ENCODE measurements around the gene LMBR1. TPM values are rescaled to one million over a fixed set of nuclear protein-coding genes. Genes with fewer than 3 reads are reported as not detected.

LMBR1 gene
- total and polyA plus RNA-seq, 4 donors, result 11.2 to 35.7 (median 17.9) TPM

DNA sequence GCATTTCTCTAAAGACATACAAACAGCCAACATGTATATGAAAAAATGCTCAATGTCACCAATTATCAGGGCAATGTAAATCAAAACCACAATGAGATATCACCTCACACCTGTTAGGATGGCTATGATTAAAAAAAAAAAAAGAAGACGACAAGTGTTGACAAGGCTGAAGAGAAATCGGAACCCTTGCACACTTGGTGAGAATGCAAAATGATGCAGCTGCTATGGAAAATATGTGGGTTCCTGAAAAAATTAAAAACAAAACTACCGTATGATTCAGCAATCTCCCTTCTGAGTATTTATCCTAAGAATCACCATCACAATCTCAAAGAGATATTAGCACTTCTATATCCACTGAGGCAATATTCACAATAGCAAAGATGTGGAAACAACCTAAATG is 11.3 kb downstream of the LMBR1 start:
- no peak overlapping the region for H3K27ac ChIP-seq (ENCODE audit: low read depth in 1 of 2, low read length in 2 of 2)
- WGBS, result 90% methylated on average over 3 of the region's 3 CpGs

More for the DNA sequence above, 11.3 kb downstream of the LMBR1 start:
- H3K4me1 ChIP-seq (ENCODE audit: control insufficient read depth in 4 of 4, insufficient read depth in 4 of 4, low read length in 3 of 4), result no peaks in the 10 kb centered on the region
- H3K9ac ChIP-seq (ENCODE audit: low read depth in 1 of 2, low read length in 2 of 2), result no peak overlapping the region
- H3K27me3 ChIP-seq (ENCODE audit: control insufficient read depth in 4 of 4, insufficient read depth in 4 of 4, low read length in 3 of 4), result no peaks in the 10 kb centered on the region
- H3K36me3 ChIP-seq (ENCODE audit: control insufficient read depth in 4 of 4, insufficient read depth in 3 of 4, low read depth in 1 of 4, low read length in 3 of 4), result no peaks in the 10 kb centered on the region
- no peak for DNase-seq (ENCODE audit: low spot score)
- H3K4me3 ChIP-seq (ENCODE audit: low read depth in 1 of 3, low read length in 3 of 3), result no peak overlapping the region
- TF ChIP-seq, protein P1, sequence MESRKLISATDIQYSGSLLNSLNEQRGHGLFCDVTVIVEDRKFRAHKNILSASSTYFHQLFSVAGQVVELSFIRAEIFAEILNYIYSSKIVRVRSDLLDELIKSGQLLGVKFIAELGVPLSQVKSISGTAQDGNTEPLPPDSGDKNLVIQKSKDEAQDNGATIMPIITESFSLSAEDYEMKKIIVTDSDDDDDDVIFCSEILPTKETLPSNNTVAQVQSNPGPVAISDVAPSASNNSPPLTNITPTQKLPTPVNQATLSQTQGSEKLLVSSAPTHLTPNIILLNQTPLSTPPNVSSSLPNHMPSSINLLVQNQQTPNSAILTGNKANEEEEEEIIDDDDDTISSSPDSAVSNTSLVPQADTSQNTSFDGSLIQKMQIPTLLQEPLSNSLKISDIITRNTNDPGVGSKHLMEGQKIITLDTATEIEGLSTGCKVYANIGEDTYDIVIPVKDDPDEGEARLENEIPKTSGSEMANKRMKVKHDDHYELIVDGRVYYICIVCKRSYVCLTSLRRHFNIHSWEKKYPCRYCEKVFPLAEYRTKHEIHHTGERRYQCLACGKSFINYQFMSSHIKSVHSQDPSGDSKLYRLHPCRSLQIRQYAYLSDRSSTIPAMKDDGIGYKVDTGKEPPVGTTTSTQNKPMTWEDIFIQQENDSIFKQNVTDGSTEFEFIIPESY (IDR thresholded peaks at IDR 0.05), result no peak
- TF ChIP-seq, protein P2, sequence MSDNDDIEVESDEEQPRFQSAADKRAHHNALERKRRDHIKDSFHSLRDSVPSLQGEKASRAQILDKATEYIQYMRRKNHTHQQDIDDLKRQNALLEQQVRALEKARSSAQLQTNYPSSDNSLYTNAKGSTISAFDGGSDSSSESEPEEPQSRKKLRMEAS (IDR thresholded peaks at IDR 0.05), result no peak
- TF ChIP-seq RXRA (IDR thresholded peaks at IDR 0.05) (no peak), TAF1 (conservative IDR thresholded peaks at IDR 0.05) (no peak), HNF4A (conservative IDR thresholded peaks at IDR 0.05) (no peak), EGR1 (IDR thresholded peaks at IDR 0.05; ENCODE audit: low read depth in 2 of 2) (no peak), FOXA2 (IDR thresholded peaks at IDR 0.05) (no peak), SP1 (IDR thresholded peaks at IDR 0.05) (no peak), CTCF (IDR thresholded peaks at IDR 0.05; ENCODE audit: low read depth, low read length, missing input control) (no peak), RAD21 (IDR thresholded peaks at IDR 0.05) (no peak), JUND (IDR thresholded peaks at IDR 0.05) (no peak), ATF3 (IDR thresholded peaks at IDR 0.05) (no peak), HNF4G (IDR thresholded peaks at IDR 0.05) (no peak), FOXA1 (IDR thresholded peaks at IDR 0.05) (no peak), GABPA (IDR thresholded peaks at IDR 0.05 in 1 of 2, conservative IDR thresholded peaks at IDR 0.05 in 1 of 2) (no peak), NR2F2 (IDR thresholded peaks at IDR 0.05) (no peak), YY1 (IDR thresholded peaks at IDR 0.05) (no peak)
- TF ChIP-seq, protein P3, sequence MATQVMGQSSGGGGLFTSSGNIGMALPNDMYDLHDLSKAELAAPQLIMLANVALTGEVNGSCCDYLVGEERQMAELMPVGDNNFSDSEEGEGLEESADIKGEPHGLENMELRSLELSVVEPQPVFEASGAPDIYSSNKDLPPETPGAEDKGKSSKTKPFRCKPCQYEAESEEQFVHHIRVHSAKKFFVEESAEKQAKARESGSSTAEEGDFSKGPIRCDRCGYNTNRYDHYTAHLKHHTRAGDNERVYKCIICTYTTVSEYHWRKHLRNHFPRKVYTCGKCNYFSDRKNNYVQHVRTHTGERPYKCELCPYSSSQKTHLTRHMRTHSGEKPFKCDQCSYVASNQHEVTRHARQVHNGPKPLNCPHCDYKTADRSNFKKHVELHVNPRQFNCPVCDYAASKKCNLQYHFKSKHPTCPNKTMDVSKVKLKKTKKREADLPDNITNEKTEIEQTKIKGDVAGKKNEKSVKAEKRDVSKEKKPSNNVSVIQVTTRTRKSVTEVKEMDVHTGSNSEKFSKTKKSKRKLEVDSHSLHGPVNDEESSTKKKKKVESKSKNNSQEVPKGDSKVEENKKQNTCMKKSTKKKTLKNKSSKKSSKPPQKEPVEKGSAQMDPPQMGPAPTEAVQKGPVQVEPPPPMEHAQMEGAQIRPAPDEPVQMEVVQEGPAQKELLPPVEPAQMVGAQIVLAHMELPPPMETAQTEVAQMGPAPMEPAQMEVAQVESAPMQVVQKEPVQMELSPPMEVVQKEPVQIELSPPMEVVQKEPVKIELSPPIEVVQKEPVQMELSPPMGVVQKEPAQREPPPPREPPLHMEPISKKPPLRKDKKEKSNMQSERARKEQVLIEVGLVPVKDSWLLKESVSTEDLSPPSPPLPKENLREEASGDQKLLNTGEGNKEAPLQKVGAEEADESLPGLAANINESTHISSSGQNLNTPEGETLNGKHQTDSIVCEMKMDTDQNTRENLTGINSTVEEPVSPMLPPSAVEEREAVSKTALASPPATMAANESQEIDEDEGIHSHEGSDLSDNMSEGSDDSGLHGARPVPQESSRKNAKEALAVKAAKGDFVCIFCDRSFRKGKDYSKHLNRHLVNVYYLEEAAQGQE (IDR thresholded peaks at IDR 0.05), result no peak
- H3K9me3 ChIP-seq (ENCODE audit: control insufficient read depth in 4 of 4, low read length in 3 of 4), result no peaks in the 10 kb centered on the region
